ENCODE results near the gene KY. TPM values are rescaled to one million over a fixed set of nuclear protein-coding genes. Genes with fewer than 3 reads are reported as not detected.

KY gene
- total RNA-seq, 1 donor from 2014 or later, result not detected

DNA sequence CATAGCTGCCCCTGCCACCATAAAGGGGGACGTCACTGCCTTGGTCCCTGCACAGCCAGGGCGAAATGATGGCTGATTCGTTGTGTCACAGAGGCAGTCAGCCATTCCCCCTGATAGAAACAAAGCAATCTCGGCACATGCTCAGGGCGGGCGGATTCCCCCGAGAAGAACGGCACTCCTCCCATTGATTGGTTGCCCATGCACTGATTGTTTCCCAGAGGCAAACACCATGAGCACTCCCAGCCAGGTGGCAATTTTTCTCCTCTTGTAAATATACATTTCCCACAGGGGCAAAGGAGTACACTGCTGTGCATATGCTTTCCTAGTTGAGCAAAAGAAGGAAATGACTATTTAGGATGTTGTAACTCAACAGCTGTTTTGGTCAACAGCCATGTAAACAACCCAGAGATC is 56.5 kb downstream of the KY start:
- Mint-ChIP-seq H3K36me3 (ENCODE audit: low read depth) (no peaks in the 10 kb centered on the region), H3K4me3 (no peak overlapping the region), H3K4me1 (no peaks in the 10 kb centered on the region), H3K9me3 (no peaks in the 10 kb centered on the region), H3K27ac (no peak overlapping the region), H3K27me3 (no peaks in the 10 kb centered on the region)
- no peak for DNase-seq
- ChIA-PET CTCF (no interaction called here), POLR2A (no interaction called here)
- ATAC-seq (ENCODE audit: low read depth), result no peak
- intact Hi-C loops (cut with micrococcal nuclease), result no loop called here
- TF ChIP-seq, protein P1, sequence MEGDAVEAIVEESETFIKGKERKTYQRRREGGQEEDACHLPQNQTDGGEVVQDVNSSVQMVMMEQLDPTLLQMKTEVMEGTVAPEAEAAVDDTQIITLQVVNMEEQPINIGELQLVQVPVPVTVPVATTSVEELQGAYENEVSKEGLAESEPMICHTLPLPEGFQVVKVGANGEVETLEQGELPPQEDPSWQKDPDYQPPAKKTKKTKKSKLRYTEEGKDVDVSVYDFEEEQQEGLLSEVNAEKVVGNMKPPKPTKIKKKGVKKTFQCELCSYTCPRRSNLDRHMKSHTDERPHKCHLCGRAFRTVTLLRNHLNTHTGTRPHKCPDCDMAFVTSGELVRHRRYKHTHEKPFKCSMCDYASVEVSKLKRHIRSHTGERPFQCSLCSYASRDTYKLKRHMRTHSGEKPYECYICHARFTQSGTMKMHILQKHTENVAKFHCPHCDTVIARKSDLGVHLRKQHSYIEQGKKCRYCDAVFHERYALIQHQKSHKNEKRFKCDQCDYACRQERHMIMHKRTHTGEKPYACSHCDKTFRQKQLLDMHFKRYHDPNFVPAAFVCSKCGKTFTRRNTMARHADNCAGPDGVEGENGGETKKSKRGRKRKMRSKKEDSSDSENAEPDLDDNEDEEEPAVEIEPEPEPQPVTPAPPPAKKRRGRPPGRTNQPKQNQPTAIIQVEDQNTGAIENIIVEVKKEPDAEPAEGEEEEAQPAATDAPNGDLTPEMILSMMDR (IDR thresholded peaks at IDR 0.05), result no peak

GRCh38 chr3:134592806-134593205 is 58.0 kb downstream of the KY start:
- ChIA-PET CTCF (no interaction called here), POLR2A (interaction anchor here (0.6 kb wide), 1 partner anchor 14 kb away, joined by 3 read pairs; no protein-coding TSS in a partner anchor)
- Mint-ChIP-seq H3K9me3 (no peaks in the 10 kb centered on the region), H3K4me1 (no peaks in the 10 kb centered on the region), H3K36me3 (ENCODE audit: low read depth) (no peaks in the 10 kb centered on the region), H3K27ac (no peak overlapping the region), H3K27me3 (no peaks in the 10 kb centered on the region), H3K4me3 (no peak overlapping the region)
- DNase-seq, result no peak
- no peak for ATAC-seq (ENCODE audit: low read depth)
- TF ChIP-seq, protein P1 (IDR thresholded peaks at IDR 0.05), result no peak
- intact Hi-C loops (cut with micrococcal nuclease), result no loop called here

DNA sequence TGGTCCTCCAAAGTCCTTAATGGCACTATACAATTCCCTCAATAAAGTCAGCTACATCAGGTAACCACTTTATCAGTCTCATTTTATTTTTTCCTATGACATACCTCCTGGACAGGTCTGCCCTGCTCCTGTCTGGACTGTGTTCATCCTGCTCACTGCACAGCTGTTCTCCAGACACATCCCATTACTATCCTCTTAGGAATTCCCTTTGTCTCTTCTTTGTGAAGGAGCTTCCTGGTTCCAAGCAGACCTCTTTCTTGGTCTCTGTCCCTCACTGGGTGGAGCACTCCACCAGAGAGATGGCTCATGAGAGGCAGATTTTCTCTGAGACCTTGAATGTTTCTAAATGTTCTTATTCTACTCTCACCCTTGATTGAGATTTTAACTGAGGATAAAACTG is 60.1 kb downstream of the KY start:
- DNase-seq, result no peak
- intact Hi-C loops (cut with micrococcal nuclease), result no loop called here
- no peaks in the 10 kb centered on the region for H3K36me3 Mint-ChIP-seq (ENCODE audit: low read depth)
- TF ChIP-seq, protein P1 (IDR thresholded peaks at IDR 0.05), result no peak
- ATAC-seq (ENCODE audit: low read depth), result no peak
- H3K27ac Mint-ChIP-seq, result no peak overlapping the region
- no peaks in the 10 kb centered on the region for H3K27me3 Mint-ChIP-seq
- H3K4me3 Mint-ChIP-seq, result no peak overlapping the region
- ChIA-PET CTCF (interaction anchor here (2.3 kb wide), 1 partner anchor 10 kb away, joined by 7 read pairs; no protein-coding TSS in a partner anchor), POLR2A (no interaction called here)
- no peaks in the 10 kb centered on the region for H3K4me1 Mint-ChIP-seq
- H3K9me3 Mint-ChIP-seq, result no peaks in the 10 kb centered on the region

DNA sequence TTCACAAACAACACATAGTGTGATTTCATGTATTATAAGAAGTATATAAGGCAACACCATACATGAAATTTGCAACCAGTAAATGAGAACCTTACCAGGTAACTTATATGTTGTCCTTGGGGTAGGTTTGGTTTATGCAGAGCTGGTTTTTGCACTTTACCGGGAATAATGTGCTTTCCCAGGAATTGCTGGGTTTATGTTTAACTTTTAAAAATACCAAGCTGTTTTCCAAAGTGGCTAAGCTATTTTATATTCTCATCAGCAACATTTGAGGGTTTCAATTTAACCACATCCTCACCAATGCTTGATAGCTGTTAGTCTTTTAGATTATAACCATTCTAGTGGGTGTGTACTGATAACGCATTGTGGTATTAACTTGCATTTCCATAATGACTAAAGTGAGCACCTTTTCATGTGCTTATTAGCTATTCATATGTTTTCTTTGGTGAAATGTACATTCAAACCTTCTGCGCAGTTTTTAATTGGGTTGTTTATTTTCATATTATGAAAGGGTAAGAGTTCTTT is 71.6 kb downstream of the KY start:
- Mint-ChIP-seq H3K4me1 (no peaks in the 10 kb centered on the region), H3K9me3 (peaks cover 13% of the 10 kb centered on the region), H3K4me3 (no peak overlapping the region), H3K27ac (no peak overlapping the region), H3K36me3 (ENCODE audit: low read depth) (no peaks in the 10 kb centered on the region), H3K27me3 (peaks cover 1% of the 10 kb centered on the region)
- intact Hi-C loops (cut with micrococcal nuclease), result no loop called here
- TF ChIP-seq, protein P1 (IDR thresholded peaks at IDR 0.05), result no peak
- ChIA-PET POLR2A (no interaction called here), CTCF (interaction anchor here (1.0 kb wide), 1 partner anchor 22 kb away, joined by 4 read pairs; no protein-coding TSS in a partner anchor)
- DNase-seq, result no peak
- ATAC-seq (ENCODE audit: low read depth), result no peak

DNA sequence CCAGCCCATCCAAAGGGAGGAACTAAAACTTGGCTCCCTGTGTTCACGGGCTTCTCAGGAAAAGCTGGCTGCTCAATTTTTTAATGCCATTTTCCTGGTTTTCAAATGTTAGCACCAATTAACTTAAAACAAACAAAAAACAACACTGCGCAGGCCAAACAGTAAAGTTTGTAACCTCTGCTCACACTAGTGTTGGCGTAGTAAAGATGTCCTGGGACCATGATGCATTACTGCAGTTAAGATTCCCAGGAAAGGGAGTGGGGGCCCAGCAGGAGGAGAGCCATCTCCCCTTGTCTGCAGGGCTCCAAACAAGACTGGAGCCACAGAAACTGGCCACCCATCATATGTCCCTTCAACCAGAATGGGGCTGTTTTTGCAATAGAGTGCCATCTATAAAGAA is 74.0 kb downstream of the KY start:
- intact Hi-C loops (cut with micrococcal nuclease), result no loop called here
- DNase-seq (no peak), ATAC-seq (ENCODE audit: low read depth) (no peak)
- no peaks in the 10 kb centered on the region for H3K27me3 Mint-ChIP-seq
- TF ChIP-seq, protein P1 (IDR thresholded peaks at IDR 0.05), result no peak
- ChIA-PET CTCF (no interaction called here), POLR2A (no interaction called here)
- no peak overlapping the region for H3K27ac Mint-ChIP-seq
- H3K9me3 Mint-ChIP-seq, result peaks cover 11% of the 10 kb centered on the region
- H3K36me3 Mint-ChIP-seq (ENCODE audit: low read depth), result peaks cover 1% of the 10 kb centered on the region
- H3K4me1 Mint-ChIP-seq, result no peaks in the 10 kb centered on the region
- H3K4me3 Mint-ChIP-seq, result no peak overlapping the region

Data from activated B cell treated with CpG ODN at 0.5 μM for 24 hours (primary cell).